HG02973 (cell line): Measurements from ENCODE around the gene GSK3B.

ENCODE experiments used
- ATAC-seq: cut with Tn5 transposase; IDR thresholded peaks from one replicate; pipeline ENCODE4 v1.9.1; 2021; ENCODE audit warnings: moderate library complexity; ENCODE audit not compliant: unreplicated experiment

Gene GSK3B

GRCh38 chr3:119783883-119784282 lies 310.4 kb downstream of the GSK3B start:
- ATAC-seq, result no peak

DNA sequence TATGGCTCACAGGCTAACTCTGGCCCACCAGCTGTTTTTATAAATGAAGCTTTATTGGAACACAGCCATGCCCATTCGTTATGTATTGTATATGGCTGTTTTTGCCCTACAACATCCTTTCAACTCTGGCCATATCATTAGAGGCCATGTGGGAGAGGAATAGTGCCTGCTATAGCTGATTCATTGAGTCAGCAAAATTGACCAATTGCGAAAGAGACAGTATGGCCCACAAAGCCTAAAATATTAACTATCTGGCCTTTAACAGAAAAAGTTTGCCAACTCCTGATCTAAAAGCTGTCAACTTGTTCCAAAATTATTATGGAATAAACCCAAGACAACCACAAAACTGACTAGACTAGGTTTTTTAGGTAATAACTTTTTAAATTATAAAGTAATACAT lies 311.0 kb downstream of the GSK3B start:
- no peak for ATAC-seq

DNA sequence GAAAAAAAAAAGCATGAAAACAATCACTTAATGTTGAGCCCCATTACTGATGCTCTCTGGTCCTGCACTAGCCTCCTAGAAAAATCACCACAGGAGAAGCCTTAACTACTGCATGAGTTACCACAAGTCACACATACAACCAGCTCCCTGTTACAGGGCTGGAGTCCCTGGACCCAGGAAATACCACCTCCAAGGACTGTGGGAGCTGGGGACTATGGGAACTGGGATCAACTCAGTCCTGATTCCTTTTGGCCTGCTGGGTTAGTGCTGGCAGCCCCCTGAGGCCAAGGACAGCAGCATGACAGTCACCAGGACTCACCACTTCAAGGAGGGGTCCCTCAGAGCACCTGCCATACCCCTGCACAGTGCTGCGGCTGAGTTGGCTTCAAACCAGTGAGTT lies 311.8 kb downstream of the GSK3B start:
- ATAC-seq, result no peak

DNA sequence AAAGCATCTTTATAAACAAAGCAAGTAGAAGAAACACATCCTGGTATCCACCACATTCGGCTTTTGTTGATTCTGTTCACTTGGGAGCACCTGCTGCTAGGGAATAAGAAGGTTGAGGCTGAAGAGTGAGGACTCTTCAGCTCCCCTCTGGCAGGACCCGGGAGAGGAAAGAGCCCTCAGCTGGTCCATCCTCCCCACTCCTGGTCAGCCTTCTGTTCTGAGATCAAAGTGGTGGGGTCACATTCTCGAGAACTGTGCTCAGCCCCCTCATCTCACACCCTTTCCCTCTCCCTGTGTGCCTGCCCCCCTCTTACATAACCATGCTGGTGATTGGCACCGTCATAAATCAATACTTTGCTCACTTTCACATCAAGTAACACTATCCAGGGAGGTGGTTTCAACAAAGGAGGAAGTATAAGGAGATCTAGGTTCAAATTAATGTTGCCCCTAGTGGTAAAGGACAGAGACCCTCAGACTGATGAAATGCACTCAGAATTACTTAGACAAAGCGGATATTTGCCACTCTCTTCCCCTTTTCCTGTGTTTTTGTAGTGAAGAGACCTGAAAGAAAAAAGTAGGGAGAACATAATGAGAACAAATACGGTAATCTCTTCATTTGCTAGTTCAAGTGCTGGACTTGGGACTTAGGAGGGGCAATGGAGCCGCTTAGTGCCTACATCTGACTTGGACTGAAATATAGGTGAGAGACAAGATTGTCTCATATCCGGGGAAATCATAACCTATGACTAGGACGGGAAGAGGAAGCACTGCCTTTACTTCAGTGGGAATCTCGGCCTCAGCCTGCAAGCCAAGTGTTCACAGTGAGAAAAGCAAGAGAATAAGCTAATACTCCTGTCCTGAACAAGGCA lies 312.7 kb downstream of the GSK3B start, which contains the start of gene NR1I2:
Gene NR1I2, plus strand, starts transcription at position 772 of the 869 bp plus-strand sequence.
- no peak for ATAC-seq

DNA sequence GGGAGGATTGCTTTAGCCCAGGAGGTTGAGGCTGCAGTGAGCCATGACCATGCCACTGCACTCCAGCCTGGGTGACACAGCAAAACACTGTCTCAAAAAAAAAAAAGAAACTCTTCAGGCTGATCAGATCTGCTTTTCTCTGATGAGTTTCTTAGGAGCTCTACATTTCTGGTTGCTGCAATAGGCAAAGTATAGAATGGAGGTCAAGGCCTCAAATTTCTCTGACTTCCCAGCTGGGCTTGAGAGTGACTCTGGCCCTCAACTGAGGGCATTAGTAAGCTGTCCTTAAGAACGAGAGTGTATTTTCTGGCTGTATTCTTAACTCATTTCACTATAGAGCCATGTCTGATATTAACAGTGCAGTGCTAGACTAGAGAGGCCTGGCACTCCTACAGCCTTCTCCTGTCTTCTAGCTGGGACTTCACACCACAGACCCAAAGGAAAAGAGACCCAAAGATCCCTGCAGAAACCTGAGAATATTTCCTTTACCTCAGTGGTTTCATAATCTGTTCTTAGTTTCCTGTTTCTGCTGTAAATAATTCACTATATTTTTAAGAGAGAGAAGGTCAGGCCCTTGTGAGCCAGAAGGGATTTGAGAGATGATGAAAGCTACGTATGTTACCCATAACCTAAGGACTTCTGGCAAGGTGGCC lies 314.4 kb downstream of the GSK3B start:
- ATAC-seq, result peak; percentile 67

- ATAC-seq, result no peak
These were observed 315.4 kb downstream of the GSK3B start for GRCh38 chr3:119778811-119779210.

DNA sequence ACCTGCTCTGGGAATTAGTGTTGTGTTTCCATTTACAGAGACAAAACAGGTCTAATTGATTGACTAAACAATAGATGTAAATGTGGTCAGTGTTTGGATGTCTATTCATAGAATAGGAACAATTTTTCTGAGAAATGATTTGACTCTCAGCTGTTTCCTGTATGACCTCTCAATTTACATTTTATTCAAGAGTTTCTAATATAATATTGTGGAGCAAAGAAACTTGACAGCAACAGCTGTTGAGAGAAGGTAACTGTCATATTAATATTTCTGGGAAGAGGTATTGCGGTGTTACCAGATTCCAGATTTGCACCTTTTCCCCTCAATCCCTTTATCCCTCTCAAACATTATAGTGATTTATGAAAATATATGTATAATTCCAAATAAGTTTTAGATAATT lies 316.1 kb downstream of the GSK3B start:
- no peak for ATAC-seq

DNA sequence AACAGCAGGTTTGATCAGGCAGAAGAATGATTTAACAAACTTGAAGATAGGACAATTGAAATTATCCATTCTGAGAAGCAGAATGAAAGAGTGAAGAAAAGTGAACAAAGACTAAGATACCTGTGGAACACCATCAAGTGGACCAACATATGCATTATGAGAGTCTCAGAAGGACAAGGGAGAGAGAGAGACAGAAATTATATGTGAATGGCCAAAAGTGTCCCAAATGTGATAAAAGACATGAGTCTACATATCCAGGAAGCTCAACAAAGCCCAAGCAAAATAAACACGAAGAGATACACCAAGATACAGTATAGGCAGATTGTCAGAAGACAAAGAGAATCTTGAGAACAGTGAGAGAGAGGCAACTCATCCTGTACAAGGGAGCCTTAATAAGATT lies 317.9 kb downstream of the GSK3B start:
- ATAC-seq, result no peak

DNA sequence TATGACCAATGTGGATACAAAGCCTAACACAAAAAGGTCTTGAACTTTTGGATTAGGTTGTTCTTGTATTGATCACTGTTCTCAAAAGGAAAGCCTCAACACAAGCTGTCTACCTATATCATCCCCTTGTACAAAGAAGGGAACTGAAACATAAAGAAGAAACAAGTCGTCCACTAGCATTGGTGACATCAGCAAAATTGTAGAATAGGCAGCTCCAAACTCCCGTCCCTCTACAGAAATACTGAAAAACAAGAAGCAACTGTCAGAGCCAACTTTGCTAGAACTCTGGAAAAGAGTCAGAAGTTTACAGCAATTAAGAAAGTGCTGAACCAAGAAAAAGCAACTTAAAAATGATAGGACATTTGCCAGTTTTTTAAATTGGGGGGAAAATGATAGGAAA lies 319.8 kb downstream of the GSK3B start:
- no peak for ATAC-seq
